ENCODE data around the gene FXYD3. TPM values are rescaled to one million over a fixed set of nuclear protein-coding genes. Genes with fewer than 3 reads are reported as not detected.

The FXYD3 gene
- polyA plus RNA-seq, 1 donor (not counting 4 experiments of a cell fraction or from before 2014, with no cell fraction given): 851 TPM

DNA sequence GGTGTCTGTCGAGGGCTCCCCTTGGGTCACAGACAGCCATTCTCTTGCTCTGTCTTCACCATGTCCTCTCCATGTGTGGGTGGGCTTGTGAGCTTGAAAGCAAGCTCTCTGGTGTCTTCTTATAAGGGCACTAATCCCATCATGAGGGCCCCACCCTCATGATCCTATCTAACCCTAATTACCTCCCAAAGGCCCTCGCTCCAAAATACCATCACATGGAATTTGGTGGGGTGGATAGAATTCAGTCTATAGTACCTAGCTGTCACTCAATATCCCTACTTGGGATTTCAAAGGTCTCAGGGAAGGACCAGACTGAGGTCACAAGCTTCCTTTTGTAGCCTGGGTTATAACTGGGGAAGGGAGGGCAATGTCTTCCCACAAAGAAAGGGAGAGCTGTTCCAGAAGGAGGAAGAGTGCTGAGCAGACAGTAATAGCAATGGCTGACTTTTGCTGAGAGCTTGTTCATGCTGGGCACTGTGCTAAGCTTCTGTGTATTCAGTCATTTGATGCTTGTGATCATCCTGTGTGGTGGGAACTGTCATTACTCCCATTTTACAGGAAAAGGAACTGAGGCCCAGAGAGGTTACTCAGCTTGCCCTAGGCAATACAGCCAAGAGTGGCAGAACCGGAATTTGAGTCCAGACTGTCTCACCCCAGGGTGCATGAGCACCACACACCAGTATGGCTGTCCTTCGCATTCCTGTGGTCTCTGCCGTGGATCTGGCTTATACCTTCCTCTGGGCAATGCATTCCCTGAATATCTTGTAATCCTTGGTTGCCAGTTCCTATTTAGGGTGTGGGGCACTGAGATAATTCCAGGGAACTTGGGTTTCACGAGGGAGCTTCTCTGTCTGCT is 47.1 kb downstream of the FXYD3 start:
- Histone ChIP-seq H3K9ac (ENCODE audit: control insufficient read depth, extremely low read depth, insufficient read depth, low read length) (peak overlapping the region; percentile 48), H3K4me1 (ENCODE audit: control insufficient read depth, extremely low read depth, insufficient read depth, low read length) (peaks cover 24% of the 10 kb centered on the region), H3K4me3 (ENCODE audit: control insufficient read depth in 2 of 3, extremely low read depth in 1 of 3, insufficient read depth in 2 of 3, low read depth in 1 of 3, low read length in 3 of 3) (peak overlapping the region in 1 of 3 experiments; percentile 7), H3K36me3 (ENCODE audit: control insufficient read depth in 2 of 2, extremely low read depth in 1 of 2, insufficient read depth in 2 of 2, low read length in 2 of 2) (peaks cover 38 to 77% of the 10 kb centered on the region in 2 experiments), H4K20me1 (ENCODE audit: control insufficient read depth, extremely low read depth, insufficient read depth, low read length) (no peaks in the 10 kb centered on the region), H3K9me3 (ENCODE audit: control insufficient read depth, low read depth, low read length) (peaks cover 34% of the 10 kb centered on the region), H3K27ac (ENCODE audit: control insufficient read depth, insufficient read depth, low read length) (peak overlapping the region; percentile 71), H3K79me2 (ENCODE audit: control insufficient read depth, insufficient read depth, low read length) (peaks cover 9% of the 10 kb centered on the region), H3K9me1 (ENCODE audit: control insufficient read depth, extremely low read depth, insufficient read depth, low read length) (peaks cover 2% of the 10 kb centered on the region), H3K4me2 (ENCODE audit: control insufficient read depth, extremely low read depth, insufficient read depth, low read depth, low read length) (peak overlapping the region; percentile 29), H2AFZ (ENCODE audit: control insufficient read depth, low read length) (no peak overlapping the region), H3K27me3 (ENCODE audit: control insufficient read depth, extremely low read depth, insufficient read depth, low read length) (no peaks in the 10 kb centered on the region)
- dilution Hi-C loops (cut with MboI; ENCODE audit: extremely low pct_ligation_motif_present, low sequenced_read_pairs): no loop called here
- FAIRE-seq (peak; percentile 99), DNase-seq (ENCODE audit: low read depth, low spot score) (peak; percentile 95)
- TF ChIP-seq, protein P1, sequence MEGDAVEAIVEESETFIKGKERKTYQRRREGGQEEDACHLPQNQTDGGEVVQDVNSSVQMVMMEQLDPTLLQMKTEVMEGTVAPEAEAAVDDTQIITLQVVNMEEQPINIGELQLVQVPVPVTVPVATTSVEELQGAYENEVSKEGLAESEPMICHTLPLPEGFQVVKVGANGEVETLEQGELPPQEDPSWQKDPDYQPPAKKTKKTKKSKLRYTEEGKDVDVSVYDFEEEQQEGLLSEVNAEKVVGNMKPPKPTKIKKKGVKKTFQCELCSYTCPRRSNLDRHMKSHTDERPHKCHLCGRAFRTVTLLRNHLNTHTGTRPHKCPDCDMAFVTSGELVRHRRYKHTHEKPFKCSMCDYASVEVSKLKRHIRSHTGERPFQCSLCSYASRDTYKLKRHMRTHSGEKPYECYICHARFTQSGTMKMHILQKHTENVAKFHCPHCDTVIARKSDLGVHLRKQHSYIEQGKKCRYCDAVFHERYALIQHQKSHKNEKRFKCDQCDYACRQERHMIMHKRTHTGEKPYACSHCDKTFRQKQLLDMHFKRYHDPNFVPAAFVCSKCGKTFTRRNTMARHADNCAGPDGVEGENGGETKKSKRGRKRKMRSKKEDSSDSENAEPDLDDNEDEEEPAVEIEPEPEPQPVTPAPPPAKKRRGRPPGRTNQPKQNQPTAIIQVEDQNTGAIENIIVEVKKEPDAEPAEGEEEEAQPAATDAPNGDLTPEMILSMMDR (optimal IDR thresholded peaks at IDR 0.05 in 1 of 3, IDR thresholded peaks at IDR 0.05 in 1 of 3, conservative IDR thresholded peaks at IDR 0.05 in 1 of 3; ENCODE audit: extremely low read depth in 1 of 3, insufficient read depth in 2 of 3, low read length in 3 of 3): no peak
- no peak for TF ChIP-seq EZH2 (IDR thresholded peaks at IDR 0.05; ENCODE audit: low read length)

DNA sequence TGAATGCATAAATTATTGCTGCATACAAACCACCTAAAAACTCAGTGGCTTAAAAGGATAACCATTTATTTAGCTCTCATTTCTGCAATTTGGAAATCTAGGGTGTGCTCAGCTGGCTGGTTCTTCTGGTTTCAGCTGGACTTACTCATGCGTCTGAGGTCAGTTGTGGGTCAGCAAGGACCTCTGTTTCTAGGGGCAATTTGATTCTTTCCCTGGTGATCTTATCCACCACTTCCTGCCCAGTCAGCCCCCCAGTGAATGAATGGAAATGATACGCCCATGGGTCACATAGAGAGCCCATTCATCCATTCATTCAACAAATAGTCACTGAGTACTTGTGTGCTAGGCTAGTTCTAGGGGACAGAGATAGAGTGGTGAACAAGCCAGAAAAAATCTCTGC is 48.8 kb downstream of the FXYD3 start:
- dilution Hi-C loops (cut with MboI; ENCODE audit: extremely low pct_ligation_motif_present, low sequenced_read_pairs): no loop called here
- Histone ChIP-seq H3K36me3 (ENCODE audit: control insufficient read depth in 2 of 2, extremely low read depth in 1 of 2, insufficient read depth in 2 of 2, low read length in 2 of 2) (peaks cover 27 to 68% of the 10 kb centered on the region in 2 experiments), H3K79me2 (ENCODE audit: control insufficient read depth, insufficient read depth, low read length) (peaks cover 3% of the 10 kb centered on the region), H3K4me3 (ENCODE audit: control insufficient read depth in 2 of 3, extremely low read depth in 1 of 3, insufficient read depth in 2 of 3, low read depth in 1 of 3, low read length in 3 of 3) (no peak overlapping the region), H4K20me1 (ENCODE audit: control insufficient read depth, extremely low read depth, insufficient read depth, low read length) (no peaks in the 10 kb centered on the region), H3K9me1 (ENCODE audit: control insufficient read depth, extremely low read depth, insufficient read depth, low read length) (peaks cover 3% of the 10 kb centered on the region), H3K4me2 (ENCODE audit: control insufficient read depth, extremely low read depth, insufficient read depth, low read depth, low read length) (no peak overlapping the region), H3K9me3 (ENCODE audit: control insufficient read depth, low read depth, low read length) (peaks cover 34% of the 10 kb centered on the region), H3K4me1 (ENCODE audit: control insufficient read depth, extremely low read depth, insufficient read depth, low read length) (peaks cover 41% of the 10 kb centered on the region), H3K9ac (ENCODE audit: control insufficient read depth, extremely low read depth, insufficient read depth, low read length) (no peak overlapping the region), H2AFZ (ENCODE audit: control insufficient read depth, low read length) (no peak overlapping the region), H3K27ac (ENCODE audit: control insufficient read depth, insufficient read depth, low read length) (no peak overlapping the region), H3K27me3 (ENCODE audit: control insufficient read depth, extremely low read depth, insufficient read depth, low read length) (no peaks in the 10 kb centered on the region)
- no peak for FAIRE-seq
- no peak for DNase-seq (ENCODE audit: low read depth, low spot score)
- TF ChIP-seq, protein P1 (optimal IDR thresholded peaks at IDR 0.05 in 1 of 3, IDR thresholded peaks at IDR 0.05 in 1 of 3, conservative IDR thresholded peaks at IDR 0.05 in 1 of 3; ENCODE audit: extremely low read depth in 1 of 3, insufficient read depth in 2 of 3, low read length in 3 of 3): no peak
- TF ChIP-seq EZH2 (IDR thresholded peaks at IDR 0.05; ENCODE audit: low read length): no peak

All from keratinocyte (primary cell).